K562 (cell line): ENCODE results near the gene CENPP. TPM values are rescaled to one million over a fixed set of nuclear protein-coding genes. Genes with fewer than 3 reads are reported as not detected.

Experiments used
- ILF3 ChIP-seq: fragments of 450-650 bp; IDR thresholded peaks from 2 replicates; pipeline ENCODE4 v1.6.1; 2018; ENCODE audit warnings: antibody characterized with exemption, mild to moderate bottlenecking, moderate library complexity, borderline replicate concordance
- MNT ChIP-seq, 2 experiments: fragments of 450-650 bp; conservative IDR thresholded peaks; 2 replicates each; pipeline ENCODE4 v1.6.1; 2017; ENCODE audit warnings: mild to moderate bottlenecking in 2 of 2, moderate library complexity in 2 of 2
- ZBTB11 ChIP-seq, 3 experiments: fragments of 200-800 bp in 1 of 3; fragments of 250-450 bp in 1 of 3; fragments of 450-650 bp in 1 of 3; sonication (Bioruptor Pico) in 1 of 3; sonication (Bioruptor generic) in 1 of 3; formaldehyde crosslinking in 1 of 3; IDR thresholded peaks; 2 replicates each; pipeline versions ENCODE4 v1.6.1 to v1.8.0; 2016 to 2022; ENCODE audit warnings: mild to moderate bottlenecking in 2 of 3, missing genetic modification characterization in 2 of 3, missing compliant biosample characterization in 1 of 3, moderate library complexity in 1 of 3
- polyA plus RNA-seq, 8 experiments: library from polyadenylated mRNA; depleted of rRNA in 4 of 8; stranded (reverse) in 5 of 8; unstranded in 3 of 8; fragments of >200 nt; fragmentation: Nextera tagmentation in 2 of 8; fragmentation: Illumina TruSeq in 1 of 8; extraction: Ambion mirVana in 2 of 8; extraction: Trizol in 1 of 8; gene quantifications; 2 replicates each; pipeline versions ENCODE4 v1.2.1 to v1.2.3, GENCODE V29; 2011 to 2014; ENCODE audit warnings: inconsistent platforms in 1 of 8, missing spikeins in 1 of 8
- total RNA-seq, 7 experiments: library from RNA; depleted of rRNA in 6 of 7; stranded (reverse); fragments of >200 nt in 6 of 7; fragmentation: Illumina TruSeq in 2 of 7; extraction: Trizol in 2 of 7; gene quantifications; 2 replicates each; pipeline versions ENCODE4 v1.2.1 to v1.2.3, GENCODE V29; 2011 to 2021; ENCODE audit warnings: low replicate concordance in 1 of 7
- TF ChIP-seq, protein P1 (sequence below), 2 experiments: fragments of 150-350 bp in 1 of 2; IDR thresholded peaks; 2 replicates each; pipeline ENCODE4 v1.6.1; 2012 to 2016; ENCODE audit warnings: low read depth in 2 of 2, low read length in 2 of 2, mild to moderate bottlenecking in 1 of 2, moderate library complexity in 1 of 2
- TF ChIP-seq, protein P2 (sequence below): fragments of 250-450 bp; sonication (Bioruptor Pico); IDR thresholded peaks from 2 replicates; pipeline ENCODE4 v1.4.0; 2020
- TF ChIP-seq, protein P3 (sequence below): fragments of 450-650 bp; IDR thresholded peaks from 2 replicates; pipeline ENCODE4 v1.6.1; 2016; ENCODE audit warnings: missing biosample characterization, missing genetic modification characterization
- TF ChIP-seq, protein P4 (sequence below): fragments of 450-650 bp; IDR thresholded peaks from 2 replicates; pipeline ENCODE4 v1.6.1; 2016; ENCODE audit warnings: mild to moderate bottlenecking

CENPP gene
- total and polyA plus RNA-seq, 9 of the 15 experiments (the other 6 are each of a cell fraction or from before 2014, with no cell fraction given), result 8.0 to 28.5 (median 17.9) TPM

- TF ChIP-seq, protein P1, sequence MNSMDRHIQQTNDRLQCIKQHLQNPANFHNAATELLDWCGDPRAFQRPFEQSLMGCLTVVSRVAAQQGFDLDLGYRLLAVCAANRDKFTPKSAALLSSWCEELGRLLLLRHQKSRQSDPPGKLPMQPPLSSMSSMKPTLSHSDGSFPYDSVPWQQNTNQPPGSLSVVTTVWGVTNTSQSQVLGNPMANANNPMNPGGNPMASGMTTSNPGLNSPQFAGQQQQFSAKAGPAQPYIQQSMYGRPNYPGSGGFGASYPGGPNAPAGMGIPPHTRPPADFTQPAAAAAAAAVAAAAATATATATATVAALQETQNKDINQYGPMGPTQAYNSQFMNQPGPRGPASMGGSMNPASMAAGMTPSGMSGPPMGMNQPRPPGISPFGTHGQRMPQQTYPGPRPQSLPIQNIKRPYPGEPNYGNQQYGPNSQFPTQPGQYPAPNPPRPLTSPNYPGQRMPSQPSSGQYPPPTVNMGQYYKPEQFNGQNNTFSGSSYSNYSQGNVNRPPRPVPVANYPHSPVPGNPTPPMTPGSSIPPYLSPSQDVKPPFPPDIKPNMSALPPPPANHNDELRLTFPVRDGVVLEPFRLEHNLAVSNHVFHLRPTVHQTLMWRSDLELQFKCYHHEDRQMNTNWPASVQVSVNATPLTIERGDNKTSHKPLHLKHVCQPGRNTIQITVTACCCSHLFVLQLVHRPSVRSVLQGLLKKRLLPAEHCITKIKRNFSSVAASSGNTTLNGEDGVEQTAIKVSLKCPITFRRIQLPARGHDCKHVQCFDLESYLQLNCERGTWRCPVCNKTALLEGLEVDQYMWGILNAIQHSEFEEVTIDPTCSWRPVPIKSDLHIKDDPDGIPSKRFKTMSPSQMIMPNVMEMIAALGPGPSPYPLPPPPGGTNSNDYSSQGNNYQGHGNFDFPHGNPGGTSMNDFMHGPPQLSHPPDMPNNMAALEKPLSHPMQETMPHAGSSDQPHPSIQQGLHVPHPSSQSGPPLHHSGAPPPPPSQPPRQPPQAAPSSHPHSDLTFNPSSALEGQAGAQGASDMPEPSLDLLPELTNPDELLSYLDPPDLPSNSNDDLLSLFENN (IDR thresholded peaks at IDR 0.05; ENCODE audit: low read depth in 2 of 2, low read length in 2 of 2), result no peak
- TF ChIP-seq MNT (conservative IDR thresholded peaks at IDR 0.05), result no peak
- TF ChIP-seq, protein P2, sequence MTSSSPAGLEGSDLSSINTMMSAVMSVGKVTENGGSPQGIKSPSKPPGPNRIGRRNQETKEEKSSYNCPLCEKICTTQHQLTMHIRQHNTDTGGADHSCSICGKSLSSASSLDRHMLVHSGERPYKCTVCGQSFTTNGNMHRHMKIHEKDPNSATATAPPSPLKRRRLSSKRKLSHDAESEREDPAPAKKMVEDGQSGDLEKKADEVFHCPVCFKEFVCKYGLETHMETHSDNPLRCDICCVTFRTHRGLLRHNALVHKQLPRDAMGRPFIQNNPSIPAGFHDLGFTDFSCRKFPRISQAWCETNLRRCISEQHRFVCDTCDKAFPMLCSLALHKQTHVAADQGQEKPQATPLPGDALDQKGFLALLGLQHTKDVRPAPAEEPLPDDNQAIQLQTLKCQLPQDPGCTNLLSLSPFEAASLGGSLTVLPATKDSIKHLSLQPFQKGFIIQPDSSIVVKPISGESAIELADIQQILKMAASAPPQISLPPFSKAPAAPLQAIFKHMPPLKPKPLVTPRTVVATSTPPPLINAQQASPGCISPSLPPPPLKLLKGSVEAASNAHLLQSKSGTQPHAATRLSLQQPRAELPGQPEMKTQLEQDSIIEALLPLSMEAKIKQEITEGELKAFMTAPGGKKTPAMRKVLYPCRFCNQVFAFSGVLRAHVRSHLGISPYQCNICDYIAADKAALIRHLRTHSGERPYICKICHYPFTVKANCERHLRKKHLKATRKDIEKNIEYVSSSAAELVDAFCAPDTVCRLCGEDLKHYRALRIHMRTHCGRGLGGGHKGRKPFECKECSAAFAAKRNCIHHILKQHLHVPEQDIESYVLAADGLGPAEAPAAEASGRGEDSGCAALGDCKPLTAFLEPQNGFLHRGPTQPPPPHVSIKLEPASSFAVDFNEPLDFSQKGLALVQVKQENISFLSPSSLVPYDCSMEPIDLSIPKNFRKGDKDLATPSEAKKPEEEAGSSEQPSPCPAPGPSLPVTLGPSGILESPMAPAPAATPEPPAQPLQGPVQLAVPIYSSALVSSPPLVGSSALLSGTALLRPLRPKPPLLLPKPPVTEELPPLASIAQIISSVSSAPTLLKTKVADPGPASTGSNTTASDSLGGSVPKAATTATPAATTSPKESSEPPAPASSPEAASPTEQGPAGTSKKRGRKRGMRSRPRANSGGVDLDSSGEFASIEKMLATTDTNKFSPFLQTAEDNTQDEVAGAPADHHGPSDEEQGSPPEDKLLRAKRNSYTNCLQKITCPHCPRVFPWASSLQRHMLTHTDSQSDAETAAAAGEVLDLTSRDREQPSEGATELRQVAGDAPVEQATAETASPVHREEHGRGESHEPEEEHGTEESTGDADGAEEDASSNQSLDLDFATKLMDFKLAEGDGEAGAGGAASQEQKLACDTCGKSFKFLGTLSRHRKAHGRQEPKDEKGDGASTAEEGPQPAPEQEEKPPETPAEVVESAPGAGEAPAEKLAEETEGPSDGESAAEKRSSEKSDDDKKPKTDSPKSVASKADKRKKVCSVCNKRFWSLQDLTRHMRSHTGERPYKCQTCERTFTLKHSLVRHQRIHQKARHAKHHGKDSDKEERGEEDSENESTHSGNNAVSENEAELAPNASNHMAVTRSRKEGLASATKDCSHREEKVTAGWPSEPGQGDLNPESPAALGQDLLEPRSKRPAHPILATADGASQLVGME, result no peak
- TF ChIP-seq, protein P3, sequence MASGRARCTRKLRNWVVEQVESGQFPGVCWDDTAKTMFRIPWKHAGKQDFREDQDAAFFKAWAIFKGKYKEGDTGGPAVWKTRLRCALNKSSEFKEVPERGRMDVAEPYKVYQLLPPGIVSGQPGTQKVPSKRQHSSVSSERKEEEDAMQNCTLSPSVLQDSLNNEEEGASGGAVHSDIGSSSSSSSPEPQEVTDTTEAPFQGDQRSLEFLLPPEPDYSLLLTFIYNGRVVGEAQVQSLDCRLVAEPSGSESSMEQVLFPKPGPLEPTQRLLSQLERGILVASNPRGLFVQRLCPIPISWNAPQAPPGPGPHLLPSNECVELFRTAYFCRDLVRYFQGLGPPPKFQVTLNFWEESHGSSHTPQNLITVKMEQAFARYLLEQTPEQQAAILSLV, result no peak
- TF ChIP-seq ILF3, result no peak
- TF ChIP-seq, protein P4, sequence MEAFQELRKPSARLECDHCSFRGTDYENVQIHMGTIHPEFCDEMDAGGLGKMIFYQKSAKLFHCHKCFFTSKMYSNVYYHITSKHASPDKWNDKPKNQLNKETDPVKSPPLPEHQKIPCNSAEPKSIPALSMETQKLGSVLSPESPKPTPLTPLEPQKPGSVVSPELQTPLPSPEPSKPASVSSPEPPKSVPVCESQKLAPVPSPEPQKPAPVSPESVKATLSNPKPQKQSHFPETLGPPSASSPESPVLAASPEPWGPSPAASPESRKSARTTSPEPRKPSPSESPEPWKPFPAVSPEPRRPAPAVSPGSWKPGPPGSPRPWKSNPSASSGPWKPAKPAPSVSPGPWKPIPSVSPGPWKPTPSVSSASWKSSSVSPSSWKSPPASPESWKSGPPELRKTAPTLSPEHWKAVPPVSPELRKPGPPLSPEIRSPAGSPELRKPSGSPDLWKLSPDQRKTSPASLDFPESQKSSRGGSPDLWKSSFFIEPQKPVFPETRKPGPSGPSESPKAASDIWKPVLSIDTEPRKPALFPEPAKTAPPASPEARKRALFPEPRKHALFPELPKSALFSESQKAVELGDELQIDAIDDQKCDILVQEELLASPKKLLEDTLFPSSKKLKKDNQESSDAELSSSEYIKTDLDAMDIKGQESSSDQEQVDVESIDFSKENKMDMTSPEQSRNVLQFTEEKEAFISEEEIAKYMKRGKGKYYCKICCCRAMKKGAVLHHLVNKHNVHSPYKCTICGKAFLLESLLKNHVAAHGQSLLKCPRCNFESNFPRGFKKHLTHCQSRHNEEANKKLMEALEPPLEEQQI, result no peak
- TF ChIP-seq ZBTB11 (CRISPR knock-in tag; IDR thresholded peaks at IDR 0.05), result no peak
Measured at GRCh38 chr9:92479346-92479745, 153.6 kb downstream of the CENPP start (continued).
